Measurements from ENCODE around the gene RPL31.

RPL31 gene

DNA sequence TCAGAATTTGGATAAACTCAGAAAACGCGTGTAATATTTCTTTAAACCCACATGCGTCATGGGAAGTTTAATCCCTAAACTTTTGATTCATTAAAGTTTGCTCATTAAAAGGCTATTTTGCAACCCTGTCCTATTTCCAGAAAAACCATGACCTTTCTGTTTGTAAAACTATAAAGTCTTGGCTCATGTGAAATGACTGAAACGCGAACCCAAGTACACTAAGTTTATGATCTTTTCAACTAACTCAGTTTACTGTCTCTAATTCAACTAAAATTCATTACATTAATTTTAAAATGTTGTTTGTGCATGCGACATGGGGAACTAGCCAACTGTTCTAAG, 3.9 kb upstream of the RPL31 start:
- TF ChIP-seq, protein P1, sequence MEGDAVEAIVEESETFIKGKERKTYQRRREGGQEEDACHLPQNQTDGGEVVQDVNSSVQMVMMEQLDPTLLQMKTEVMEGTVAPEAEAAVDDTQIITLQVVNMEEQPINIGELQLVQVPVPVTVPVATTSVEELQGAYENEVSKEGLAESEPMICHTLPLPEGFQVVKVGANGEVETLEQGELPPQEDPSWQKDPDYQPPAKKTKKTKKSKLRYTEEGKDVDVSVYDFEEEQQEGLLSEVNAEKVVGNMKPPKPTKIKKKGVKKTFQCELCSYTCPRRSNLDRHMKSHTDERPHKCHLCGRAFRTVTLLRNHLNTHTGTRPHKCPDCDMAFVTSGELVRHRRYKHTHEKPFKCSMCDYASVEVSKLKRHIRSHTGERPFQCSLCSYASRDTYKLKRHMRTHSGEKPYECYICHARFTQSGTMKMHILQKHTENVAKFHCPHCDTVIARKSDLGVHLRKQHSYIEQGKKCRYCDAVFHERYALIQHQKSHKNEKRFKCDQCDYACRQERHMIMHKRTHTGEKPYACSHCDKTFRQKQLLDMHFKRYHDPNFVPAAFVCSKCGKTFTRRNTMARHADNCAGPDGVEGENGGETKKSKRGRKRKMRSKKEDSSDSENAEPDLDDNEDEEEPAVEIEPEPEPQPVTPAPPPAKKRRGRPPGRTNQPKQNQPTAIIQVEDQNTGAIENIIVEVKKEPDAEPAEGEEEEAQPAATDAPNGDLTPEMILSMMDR (conservative IDR thresholded peaks at IDR 0.05; ENCODE audit: low read depth, low read length): no peak
- H3K4me3 ChIP-seq (ENCODE audit: low read depth, low read length): no peak overlapping the region
- no peak for DNase-seq (ENCODE audit: low read depth)

DNA sequence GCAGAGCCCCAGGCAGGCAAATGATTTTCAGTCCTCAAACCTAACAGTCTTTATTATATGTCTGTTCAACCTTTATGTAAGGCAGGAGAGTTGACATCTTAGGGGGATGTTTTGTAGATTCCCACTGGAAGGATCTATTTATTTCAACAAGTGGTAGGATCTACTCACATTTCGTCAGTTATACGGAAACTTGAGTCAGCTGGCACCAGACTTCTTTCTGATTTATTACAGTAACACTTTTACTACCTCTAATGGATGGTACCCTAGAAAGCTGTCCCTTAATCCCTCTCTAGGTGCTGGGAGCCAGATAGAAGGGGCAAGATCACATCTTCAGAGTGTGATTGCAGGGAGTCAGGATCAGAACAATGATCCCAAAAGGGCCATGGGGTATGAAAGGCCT, 2.1 kb upstream of the RPL31 start:
- TF ChIP-seq, protein P1 (conservative IDR thresholded peaks at IDR 0.05; ENCODE audit: low read depth, low read length): no peak
- DNase-seq (ENCODE audit: low read depth): no peak
- H3K4me3 ChIP-seq (ENCODE audit: low read depth, low read length): no peak overlapping the region

DNA sequence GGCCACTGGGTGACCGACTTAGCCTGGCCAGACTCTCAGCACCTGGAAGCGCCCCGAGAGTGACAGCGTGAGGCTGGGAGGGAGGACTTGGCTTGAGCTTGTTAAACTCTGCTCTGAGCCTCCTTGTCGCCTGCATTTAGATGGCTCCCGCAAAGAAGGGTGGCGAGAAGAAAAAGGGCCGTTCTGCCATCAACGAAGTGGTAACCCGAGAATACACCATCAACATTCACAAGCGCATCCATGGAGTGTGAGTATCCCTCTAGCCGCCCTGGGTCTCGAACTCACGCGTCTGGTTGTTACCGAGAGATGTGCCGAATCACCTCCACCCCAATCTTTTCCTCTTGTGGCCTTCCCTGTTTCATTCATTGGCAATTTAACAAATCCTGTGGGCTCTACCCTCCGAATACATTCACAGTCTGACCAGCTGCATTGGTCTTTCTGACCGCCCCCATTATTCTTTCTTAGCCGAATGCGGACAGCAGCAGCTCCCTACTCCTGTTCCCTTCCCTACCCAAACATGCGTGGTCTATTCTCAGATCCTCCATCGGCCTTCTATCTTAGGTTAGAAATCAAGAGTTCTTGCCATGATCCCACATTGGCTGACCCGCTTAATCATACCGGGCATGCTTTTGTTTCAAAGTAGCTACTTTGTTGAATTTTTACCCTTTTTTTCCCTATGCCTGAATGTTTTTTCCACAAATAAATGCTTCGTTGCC, 631 bp downstream of the RPL31 start:
- DNase-seq (ENCODE audit: low read depth): peak; percentile 24
- TF ChIP-seq, protein P1 (conservative IDR thresholded peaks at IDR 0.05; ENCODE audit: low read depth, low read length): no peak
- H3K4me3 ChIP-seq (ENCODE audit: low read depth, low read length): peak overlapping the region; percentile 93

DNA sequence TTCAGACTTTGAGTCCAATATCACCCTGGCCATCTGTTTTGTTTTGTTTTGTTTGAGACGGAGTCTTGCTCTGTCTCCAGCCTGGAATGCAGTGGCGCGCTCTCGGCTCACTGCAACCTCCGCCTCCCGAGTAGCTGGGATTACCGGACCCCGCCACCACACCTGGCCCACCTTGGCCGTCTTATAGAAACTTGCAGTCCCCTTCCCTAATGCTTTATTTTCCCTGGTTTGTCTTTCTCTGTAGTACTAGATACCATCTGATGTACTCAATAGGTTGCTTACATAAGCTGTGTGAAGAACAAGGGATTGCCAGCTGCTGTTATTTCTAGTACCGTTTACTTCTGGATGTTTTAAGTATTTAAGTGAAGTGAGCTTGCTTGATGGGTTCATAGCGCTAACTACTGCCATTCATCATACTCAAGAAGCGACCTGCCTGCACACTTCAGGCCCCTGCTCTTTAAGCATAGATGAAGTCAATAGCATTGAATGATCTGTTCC, 1.2 kb downstream of the RPL31 start:
- TF ChIP-seq, protein P1 (conservative IDR thresholded peaks at IDR 0.05; ENCODE audit: low read depth, low read length): no peak
- peak overlapping the region; percentile 93 for H3K4me3 ChIP-seq (ENCODE audit: low read depth, low read length)
- DNase-seq (ENCODE audit: low read depth): peak; percentile 32

DNA sequence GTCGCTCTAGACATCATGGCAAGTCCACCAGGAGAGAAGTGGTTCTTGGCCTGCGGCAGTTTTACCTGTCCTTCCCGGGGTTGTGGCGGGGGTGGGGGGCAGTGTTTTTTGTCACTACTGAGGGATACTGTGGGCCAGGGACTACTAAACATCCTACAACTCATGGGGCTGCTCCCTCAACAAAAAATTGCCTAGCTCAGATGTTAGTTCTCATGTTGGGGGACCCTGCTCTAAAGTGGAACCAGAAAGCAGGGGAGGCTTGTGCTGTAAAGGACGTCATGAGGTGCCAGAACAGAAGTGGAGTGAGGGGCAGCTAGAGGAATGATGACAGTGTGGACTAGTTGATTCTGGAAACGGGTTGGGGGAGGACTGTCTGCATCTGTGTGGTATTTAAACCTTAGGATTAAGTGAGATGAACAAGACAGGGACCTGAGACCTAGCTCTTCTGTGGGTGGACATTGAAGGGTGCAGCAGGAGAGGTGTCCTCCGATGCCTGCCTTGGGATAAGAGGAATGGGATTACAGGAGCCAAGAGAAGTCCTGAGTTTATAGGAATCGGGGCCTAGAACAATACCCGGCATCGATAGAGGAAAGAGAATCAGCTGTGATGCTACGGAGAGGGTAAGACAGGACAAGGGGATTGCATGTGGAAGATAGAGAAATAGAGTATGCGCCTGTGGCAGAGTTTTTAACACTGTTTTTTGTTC, 2.7 kb downstream of the RPL31 start:
- H3K4me3 ChIP-seq (ENCODE audit: low read depth, low read length): peak overlapping the region; percentile 17
- TF ChIP-seq, protein P1 (conservative IDR thresholded peaks at IDR 0.05; ENCODE audit: low read depth, low read length): no peak
- no peak for DNase-seq (ENCODE audit: low read depth)

DNA sequence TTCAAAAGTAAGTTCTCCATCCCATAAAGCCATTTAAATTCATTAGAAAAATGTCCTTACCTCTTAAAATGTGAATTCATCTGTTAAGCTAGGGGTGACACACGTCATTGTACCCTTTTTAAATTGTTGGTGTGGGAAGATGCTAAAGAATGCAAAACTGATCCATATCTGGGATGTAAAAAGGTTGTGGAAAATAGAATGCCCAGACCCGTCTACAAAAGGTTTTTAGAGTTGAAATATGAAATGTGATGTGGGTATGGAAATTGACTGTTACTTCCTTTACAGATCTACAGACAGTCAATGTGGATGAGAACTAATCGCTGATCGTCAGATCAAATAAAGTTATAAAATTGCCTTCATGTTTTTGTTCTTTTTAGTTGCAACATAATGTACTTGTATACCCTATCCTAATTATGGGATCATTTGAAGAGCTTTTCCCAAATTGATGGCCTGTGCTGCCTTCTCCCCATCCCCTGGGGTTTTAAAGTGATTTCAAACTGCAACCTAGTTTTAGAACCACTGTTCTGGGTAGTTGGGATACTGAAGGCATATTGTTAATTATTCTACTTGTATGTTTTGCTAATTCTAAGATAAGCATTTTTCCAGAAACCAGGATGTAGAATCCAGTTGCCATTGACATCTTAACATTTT, 4.1 kb downstream of the RPL31 start:
- H3K4me3 ChIP-seq (ENCODE audit: low read depth, low read length): no peak overlapping the region
- TF ChIP-seq, protein P1 (conservative IDR thresholded peaks at IDR 0.05; ENCODE audit: low read depth, low read length): no peak
- DNase-seq (ENCODE audit: low read depth): no peak

Data from choroid plexus epithelial cell (primary cell).